HepG2 (cell line): ENCODE data around the gene NMRAL1. TPM values are rescaled to one million over a fixed set of nuclear protein-coding genes. Genes with fewer than 3 reads are reported as not detected.
A peak's percentile ranks its signal among the peaks of the same experiment; 100 is the strongest.

ENCODE experiments used
- KLF11 ChIP-seq: IDR thresholded peaks from 2 replicates; pipeline ENCODE4 v1.6.1; 2016; ENCODE audit warnings: missing compliant biosample characterization
- KLF12 ChIP-seq: sonication (generic); formaldehyde crosslinking; IDR thresholded peaks from 2 replicates; pipeline ENCODE4 v1.4.0; 2020; ENCODE audit warnings: missing genetic modification reagents, borderline replicate concordance
- MED1 ChIP-seq: sonication (generic); formaldehyde crosslinking; IDR thresholded peaks from 2 replicates; pipeline ENCODE4 v1.4.0; 2020; ENCODE audit warnings: missing genetic modification reagents
- NFE2L1 ChIP-seq: sonication (generic); formaldehyde crosslinking; IDR thresholded peaks from 2 replicates; pipeline ENCODE4 v1.4.0; 2020; ENCODE audit warnings: missing genetic modification reagents, mild to moderate bottlenecking, borderline replicate concordance
- PHB2 ChIP-seq: fragments of 450-650 bp; IDR thresholded peaks from 2 replicates; pipeline ENCODE4 v1.6.1; 2018; ENCODE audit not compliant: partially characterized antibody
- REPIN1 ChIP-seq: sonication (generic); formaldehyde crosslinking; IDR thresholded peaks from 2 replicates; pipeline ENCODE4 v1.8.0; 2022; ENCODE audit warnings: missing genetic modification reagents, low read depth, mild to moderate bottlenecking, borderline replicate concordance
- THAP11 ChIP-seq: IDR thresholded peaks from 2 replicates; pipeline ENCODE4 v1.6.1; 2016; ENCODE audit warnings: missing biosample characterization, missing genetic modification reagents
- ZBTB42 ChIP-seq: sonication (generic); formaldehyde crosslinking; IDR thresholded peaks from 2 replicates; pipeline ENCODE4 v1.5.0; 2020; ENCODE audit warnings: mild to moderate bottlenecking, missing genetic modification reagents
- ZNF589 ChIP-seq: sonication (generic); formaldehyde crosslinking; conservative IDR thresholded peaks from 2 replicates; pipeline ENCODE4 v1.8.0; 2022; ENCODE audit warnings: mild to moderate bottlenecking, moderate library complexity, missing genetic modification reagents
- ZSCAN9 ChIP-seq: IDR thresholded peaks from 2 replicates; pipeline ENCODE4 v1.6.1; 2016; ENCODE audit warnings: borderline replicate concordance
- polyA plus RNA-seq, 8 experiments: library from polyadenylated mRNA; depleted of rRNA in 3 of 8; stranded (reverse) in 7 of 8; unstranded in 1 of 8; fragments of >200 nt; fragmentation: Illumina TruSeq in 4 of 8; extraction: Trizol in 4 of 8; gene quantifications; 2 replicates each; pipeline versions ENCODE4 v1.2.1 to v1.2.3, GENCODE V29; 2011 to 2016; ENCODE audit warnings: low read depth in 4 of 8, missing spikeins in 1 of 8, mixed read lengths in 1 of 8; ENCODE audit not compliant: insufficient read depth in 1 of 8
- total RNA-seq, 5 experiments: library from RNA; depleted of rRNA; stranded (reverse); fragments of >200 nt; fragmentation: Illumina TruSeq; extraction: Trizol; gene quantifications; 2 replicates each; pipeline ENCODE4 v1.2.3, GENCODE V29; 2016; ENCODE audit warnings: low read depth in 1 of 5
- TF ChIP-seq, protein P1 (sequence below): sonication (generic); formaldehyde crosslinking; IDR thresholded peaks from 2 replicates; pipeline ENCODE4 v1.9.0; 2021; ENCODE audit warnings: missing genetic modification reagents, borderline replicate concordance
- TF ChIP-seq, protein P2 (sequence below): sonication (generic); formaldehyde crosslinking; IDR thresholded peaks from 2 replicates; pipeline ENCODE4 v1.4.0; 2020; ENCODE audit warnings: missing genetic modification reagents, borderline replicate concordance
- TF ChIP-seq, protein P3 (sequence below): sonication (generic); formaldehyde crosslinking; IDR thresholded peaks from 2 replicates; pipeline ENCODE4 v1.4.0; 2020; ENCODE audit warnings: missing genetic modification reagents
- TF ChIP-seq, protein P4 (sequence below): IDR thresholded peaks from 2 replicates; pipeline ENCODE4 v1.6.1; 2016
- TF ChIP-seq, protein P5 (sequence below): IDR thresholded peaks from 2 replicates; pipeline ENCODE4 v1.6.1; 2016; ENCODE audit warnings: missing genetic modification reagents, missing compliant biosample characterization
- TF ChIP-seq, protein P6 (sequence below): sonication (generic); formaldehyde crosslinking; IDR thresholded peaks from 2 replicates; pipeline ENCODE4 v1.8.1; 2023; ENCODE audit warnings: mild to moderate bottlenecking, moderate library complexity, missing genetic modification reagents
- TF ChIP-seq, protein P7 (sequence below): IDR thresholded peaks from 2 replicates; pipeline ENCODE4 v1.6.1; 2016; ENCODE audit warnings: mild to moderate bottlenecking, missing biosample characterization, missing genetic modification reagents
- TF ChIP-seq, protein P8 (sequence below): sonication (generic); formaldehyde crosslinking; IDR thresholded peaks from 2 replicates; pipeline ENCODE4 v1.4.0; 2020; ENCODE audit warnings: missing genetic modification reagents

Gene NMRAL1
- total and polyA plus RNA-seq, 2 of the 13 experiments (the other 11 are each of a cell fraction or from before 2014, with no cell fraction given): 30.8 to 33.1 TPM

DNA sequence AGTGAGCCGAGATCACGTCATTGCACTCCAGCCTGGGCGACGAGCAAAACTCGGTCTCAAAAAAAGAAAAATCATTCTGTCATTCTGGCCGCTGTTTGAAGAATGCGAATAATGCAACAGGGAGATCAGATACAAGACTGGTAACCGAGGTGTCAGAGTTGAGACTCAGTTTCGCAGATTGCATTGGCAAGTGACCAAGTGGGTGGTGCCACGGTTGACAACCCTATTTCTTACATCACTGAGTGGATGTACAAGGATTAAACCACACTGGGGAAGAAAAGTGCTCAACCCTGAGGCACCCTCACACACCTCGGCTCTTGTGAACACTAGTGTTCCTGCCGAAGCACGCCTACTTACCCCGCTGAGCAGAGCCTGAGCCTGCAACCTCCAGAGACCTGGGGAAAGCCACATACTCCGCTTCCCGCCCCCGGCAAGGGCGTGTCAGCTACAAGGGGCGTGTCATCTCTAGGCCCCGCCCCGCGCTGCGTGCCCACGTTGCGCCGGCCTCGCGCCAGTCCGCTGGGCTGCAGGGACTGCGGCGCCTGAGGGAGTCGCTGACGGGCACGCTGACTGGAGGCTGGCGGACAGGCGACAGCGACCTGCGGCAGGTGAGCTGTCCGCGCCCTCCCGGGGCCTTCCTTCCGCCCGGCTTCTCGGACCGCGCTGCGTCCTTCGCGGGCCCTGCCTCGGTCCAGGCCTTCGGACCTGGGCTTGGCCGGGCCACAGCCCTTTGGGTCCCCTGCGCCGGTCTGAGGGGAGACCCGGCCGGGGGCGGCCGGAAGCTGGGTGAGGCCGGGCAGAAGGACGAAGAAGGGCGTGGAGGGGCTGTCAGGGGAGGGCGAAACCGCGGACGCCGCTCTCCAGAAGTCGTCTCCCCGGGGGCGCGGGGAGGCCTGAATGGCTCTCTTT, 1.7 kb upstream of the NMRAL1 start, which contains the start of gene HMOX2 (continued):
- TF ChIP-seq, protein P1, sequence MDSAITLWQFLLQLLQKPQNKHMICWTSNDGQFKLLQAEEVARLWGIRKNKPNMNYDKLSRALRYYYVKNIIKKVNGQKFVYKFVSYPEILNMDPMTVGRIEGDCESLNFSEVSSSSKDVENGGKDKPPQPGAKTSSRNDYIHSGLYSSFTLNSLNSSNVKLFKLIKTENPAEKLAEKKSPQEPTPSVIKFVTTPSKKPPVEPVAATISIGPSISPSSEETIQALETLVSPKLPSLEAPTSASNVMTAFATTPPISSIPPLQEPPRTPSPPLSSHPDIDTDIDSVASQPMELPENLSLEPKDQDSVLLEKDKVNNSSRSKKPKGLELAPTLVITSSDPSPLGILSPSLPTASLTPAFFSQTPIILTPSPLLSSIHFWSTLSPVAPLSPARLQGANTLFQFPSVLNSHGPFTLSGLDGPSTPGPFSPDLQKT (CRISPR knock-in tag): 0 out of 2 replicates have a peak, but pooled peaks have one; percentile 63
- TF ChIP-seq MED1 (peak; percentile 86), ZBTB42 (CRISPR knock-in tag) (peak; percentile 79; the same call in 1 of the 2 replicates), ZSCAN9 (CRISPR knock-in tag) (peak; percentile 50; the same call in 1 of the 2 replicates), KLF11 (no peak), NFE2L1 (CRISPR knock-in tag) (no peak), REPIN1 (CRISPR knock-in tag) (peak; percentile 86), ZNF589 (CRISPR knock-in tag) (0 out of 2 replicates have a peak, but pooled peaks have one; percentile 70), KLF12 (0 out of 2 replicates have a peak, but pooled peaks have one; percentile 69), THAP11 (CRISPR knock-in tag) (peak; percentile 86), PHB2 (no peak)
- TF ChIP-seq, protein P2, sequence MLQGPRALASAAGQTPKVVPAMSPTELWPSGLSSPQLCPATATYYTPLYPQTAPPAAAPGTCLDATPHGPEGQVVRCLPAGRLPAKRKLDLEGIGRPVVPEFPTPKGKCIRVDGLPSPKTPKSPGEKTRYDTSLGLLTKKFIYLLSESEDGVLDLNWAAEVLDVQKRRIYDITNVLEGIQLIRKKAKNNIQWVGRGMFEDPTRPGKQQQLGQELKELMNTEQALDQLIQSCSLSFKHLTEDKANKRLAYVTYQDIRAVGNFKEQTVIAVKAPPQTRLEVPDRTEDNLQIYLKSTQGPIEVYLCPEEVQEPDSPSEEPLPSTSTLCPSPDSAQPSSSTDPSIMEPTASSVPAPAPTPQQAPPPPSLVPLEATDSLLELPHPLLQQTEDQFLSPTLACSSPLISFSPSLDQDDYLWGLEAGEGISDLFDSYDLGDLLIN: peak; percentile 39; the same call in 1 of the 2 replicates
- TF ChIP-seq, protein P3, sequence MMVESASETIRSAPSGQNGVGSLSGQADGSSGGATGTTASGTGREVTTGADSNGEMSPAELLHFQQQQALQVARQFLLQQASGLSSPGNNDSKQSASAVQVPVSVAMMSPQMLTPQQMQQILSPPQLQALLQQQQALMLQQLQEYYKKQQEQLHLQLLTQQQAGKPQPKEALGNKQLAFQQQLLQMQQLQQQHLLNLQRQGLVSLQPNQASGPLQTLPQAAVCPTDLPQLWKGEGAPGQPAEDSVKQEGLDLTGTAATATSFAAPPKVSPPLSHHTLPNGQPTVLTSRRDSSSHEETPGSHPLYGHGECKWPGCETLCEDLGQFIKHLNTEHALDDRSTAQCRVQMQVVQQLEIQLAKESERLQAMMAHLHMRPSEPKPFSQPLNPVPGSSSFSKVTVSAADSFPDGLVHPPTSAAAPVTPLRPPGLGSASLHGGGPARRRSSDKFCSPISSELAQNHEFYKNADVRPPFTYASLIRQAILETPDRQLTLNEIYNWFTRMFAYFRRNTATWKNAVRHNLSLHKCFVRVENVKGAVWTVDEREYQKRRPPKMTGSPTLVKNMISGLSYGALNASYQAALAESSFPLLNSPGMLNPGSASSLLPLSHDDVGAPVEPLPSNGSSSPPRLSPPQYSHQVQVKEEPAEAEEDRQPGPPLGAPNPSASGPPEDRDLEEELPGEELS: 0 out of 2 replicates have a peak, but pooled peaks have one; percentile 27
- TF ChIP-seq, protein P4, sequence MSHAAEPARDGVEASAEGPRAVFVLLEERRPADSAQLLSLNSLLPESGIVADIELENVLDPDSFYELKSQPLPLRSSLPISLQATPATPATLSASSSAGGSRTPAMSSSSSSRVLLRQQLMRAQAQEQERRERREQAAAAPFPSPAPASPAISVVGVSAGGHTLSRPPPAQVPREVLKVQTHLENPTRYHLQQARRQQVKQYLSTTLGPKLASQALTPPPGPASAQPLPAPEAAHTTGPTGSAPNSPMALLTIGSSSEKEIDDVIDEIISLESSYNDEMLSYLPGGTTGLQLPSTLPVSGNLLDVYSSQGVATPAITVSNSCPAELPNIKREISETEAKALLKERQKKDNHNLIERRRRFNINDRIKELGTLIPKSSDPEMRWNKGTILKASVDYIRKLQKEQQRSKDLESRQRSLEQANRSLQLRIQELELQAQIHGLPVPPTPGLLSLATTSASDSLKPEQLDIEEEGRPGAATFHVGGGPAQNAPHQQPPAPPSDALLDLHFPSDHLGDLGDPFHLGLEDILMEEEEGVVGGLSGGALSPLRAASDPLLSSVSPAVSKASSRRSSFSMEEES (CRISPR knock-in tag): peak; percentile 70; the same call in 1 of the 2 replicates
- TF ChIP-seq, protein P5, sequence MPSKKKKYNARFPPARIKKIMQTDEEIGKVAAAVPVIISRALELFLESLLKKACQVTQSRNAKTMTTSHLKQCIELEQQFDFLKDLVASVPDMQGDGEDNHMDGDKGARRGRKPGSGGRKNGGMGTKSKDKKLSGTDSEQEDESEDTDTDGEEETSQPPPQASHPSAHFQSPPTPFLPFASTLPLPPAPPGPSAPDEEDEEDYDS (CRISPR knock-in tag): peak; percentile 88
- TF ChIP-seq, protein P6, sequence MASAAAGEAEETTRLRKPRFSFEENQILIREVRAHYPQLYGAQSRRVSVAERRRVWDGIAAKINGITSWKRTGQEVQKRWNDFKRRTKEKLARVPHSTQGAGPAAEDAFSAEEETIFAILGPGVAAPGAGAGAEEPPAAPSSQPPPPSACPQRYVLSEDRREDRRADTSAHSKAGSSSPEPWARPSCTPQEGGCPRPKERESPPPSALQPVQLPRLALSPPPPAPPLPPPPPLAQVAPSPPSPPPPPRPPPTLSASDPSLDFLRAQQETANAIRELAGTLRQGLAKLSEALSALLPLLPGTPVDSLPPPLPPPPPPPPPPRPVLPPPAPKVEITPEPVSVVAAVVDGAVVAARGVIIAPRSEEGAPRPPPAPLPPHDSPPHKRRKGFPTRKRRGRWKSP (CRISPR knock-in tag): peak; percentile 98
- TF ChIP-seq, protein P7, sequence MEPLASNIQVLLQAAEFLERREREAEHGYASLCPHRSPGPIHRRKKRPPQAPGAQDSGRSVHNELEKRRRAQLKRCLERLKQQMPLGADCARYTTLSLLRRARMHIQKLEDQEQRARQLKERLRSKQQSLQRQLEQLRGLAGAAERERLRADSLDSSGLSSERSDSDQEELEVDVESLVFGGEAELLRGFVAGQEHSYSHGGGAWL (CRISPR knock-in tag): peak; percentile 94; the same call in 1 of the 2 replicates
- TF ChIP-seq, protein P8, sequence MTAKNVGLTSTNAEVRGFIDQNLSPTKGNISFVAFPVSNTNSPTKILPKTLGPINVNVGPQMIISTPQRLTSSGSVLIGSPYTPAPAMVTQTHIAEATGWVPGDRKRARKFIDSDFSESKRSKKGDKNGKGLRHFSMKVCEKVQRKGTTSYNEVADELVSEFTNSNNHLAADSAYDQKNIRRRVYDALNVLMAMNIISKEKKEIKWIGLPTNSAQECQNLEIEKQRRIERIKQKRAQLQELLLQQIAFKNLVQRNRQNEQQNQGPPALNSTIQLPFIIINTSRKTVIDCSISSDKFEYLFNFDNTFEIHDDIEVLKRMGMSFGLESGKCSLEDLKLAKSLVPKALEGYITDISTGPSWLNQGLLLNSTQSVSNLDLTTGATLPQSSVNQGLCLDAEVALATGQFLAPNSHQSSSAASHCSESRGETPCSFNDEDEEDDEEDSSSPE (CRISPR knock-in tag): peak; percentile 91
